Adrenal gland (tissue), 12 donors: ENCODE results near the gene DPP10. TPM values are rescaled to one million over a fixed set of nuclear protein-coding genes. Genes with fewer than 3 reads are reported as not detected.

ENCODE experiments used
- DNase-seq, 7 donors: peaks; one replicate each; pipeline ENCODE4 v3.0.0-alpha.2; 2019 to 2020
- H3K27ac ChIP-seq, 5 donors: fragments of 200-600 bp; sonication (generic) in 4 of 5; 1 replicate in 3 of 5; 2 replicates in 2 of 5; pipeline versions ENCODE4 v1.5.1 to v1.8.0; 2016 to 2020; ENCODE audit warnings: mild to moderate bottlenecking in 1 of 5
- H3K27me3 ChIP-seq: fragments of 200-600 bp; 2 replicates; pipeline ENCODE4 v1.8.0; 2021
- H3K36me3 ChIP-seq, 2 donors: fragments of 200-600 bp; replicated peaks in 1 of 2; 1 replicate in 1 of 2; 2 replicates in 1 of 2; pipeline versions ENCODE4 v1.5.1 to v1.8.0; 2018 to 2022
- H3K4me1 ChIP-seq, 2 donors: fragments of 200-600 bp; replicated peaks in 1 of 2; 1 replicate in 1 of 2; 2 replicates in 1 of 2; pipeline versions ENCODE4 v1.5.1 to v1.8.0; 2018 to 2021
- H3K4me3 ChIP-seq, 4 donors: fragments of 200-600 bp; sonication (generic) in 3 of 4; one replicate each; pipeline ENCODE4 v1.5.1; 2016 to 2018
- H3K9me3 ChIP-seq, 3 donors: fragments of 200-600 bp; sonication (generic) in 1 of 3; replicated peaks in 1 of 3; 1 replicate in 2 of 3; 2 replicates in 1 of 3; pipeline versions ENCODE4 v1.5.1 to v1.8.0; 2016 to 2021
- CTCF ChIP-seq, 6 experiments: fragments of 450-650 bp in 4 of 6; fragments of 200-600 bp in 2 of 6; sonication (generic) in 1 of 6; IDR thresholded peaks; 1 replicate in 5 of 6; 2 replicates in 1 of 6; pipeline versions ENCODE4 v1.5.1 to v1.8.0; 2016 to 2021; ENCODE audit warnings: antibody characterized with exemption in 6 of 6, mild to moderate bottlenecking in 2 of 6, moderate library complexity in 1 of 6
- POLR2A ChIP-seq, 2 donors: fragments of 450-650 bp; IDR thresholded peaks; one replicate each; pipeline ENCODE4 v1.6.1; 2017; ENCODE audit warnings: antibody characterized with exemption in 2 of 2, mild to moderate bottlenecking in 2 of 2, moderate library complexity in 1 of 2
- WGBS, 4 donors: extraction: QIAGEN DNeasy Blood & Tissue Kit in 2 of 4; methylation state at CpG; one replicate each; pipeline versions ENCODE4 v1.1.5 to v1.1.7; 2013 to 2017; 5-methylcytosine and 5-hydroxymethylcytosine counted together
- intact Hi-C, 2 donors: fragments of 100-400 bp; cut with DNase I; formaldehyde crosslinking; loops; one replicate each; pipeline versions ENCODE4 v1.14.1 to v1.15.0; 2022 to 2023
- polyA plus RNA-seq, 3 donors: library from polyadenylated mRNA; stranded (reverse); fragments of 200-250 nt in 2 of 3; fragments of 350-450 nt in 1 of 3; fragmentation: Illumina TruSeq in 1 of 3; extraction: RNeasy Lipid Tissue Mini Kit (QIAGEN cat#74804) in 1 of 3; gene quantifications; one replicate each; pipeline ENCODE4 v1.2.3, GENCODE V29; 2013 to 2014
- total RNA-seq, 9 donors: library from RNA; depleted of rRNA in 4 of 9; stranded (reverse); fragments of >200 nt in 4 of 9; fragments of 120-200 nt in 1 of 9; fragmentation: NEBNext Ultra II Directional in 1 of 9; extraction: Animal tissue kit (Norgen Biotek cat#: 25700) in 1 of 9; gene quantifications; one replicate each; pipeline versions ENCODE4 v1.1.0 to v1.2.4, GENCODE V29; 2013 to 2023
- donor health status: healthy with polysubstance abuse.
- donor health status: Bipolar disorder and iron deficiency.
- donor health status: DM: yes; HTN: yes; CAD: no.
- donor health status: DM: no; HTN: no; CAD: no.
- donor health status: DM: no; HTN: no; CAD: no.
- donor health status: DM: yes; HTN: yes; CAD: no.

Gene DPP10
- total and polyA plus RNA-seq, 12 donors = 5.2 to 257 (median 32.0) TPM

GRCh38 chr2:115219296-115219695, 776.9 kb downstream of the DPP10 start:
- H3K27ac ChIP-seq = no peak overlapping the region
- H3K4me3 ChIP-seq = no peak overlapping the region
- DNase-seq = no peak
- H3K4me1 ChIP-seq = peaks cover 0 to 5% of the 10 kb centered on the region in 2 donors
- 83 to 94% (median 88%) methylated on average over 2 of the region's 2 CpGs for WGBS, 4 donors
- no peaks in the 10 kb centered on the region for H3K27me3 ChIP-seq
- no peaks in the 10 kb centered on the region for H3K36me3 ChIP-seq
- TF ChIP-seq CTCF (IDR thresholded peaks at IDR 0.05) (no peak), POLR2A (IDR thresholded peaks at IDR 0.05) (no peak)
- peaks cover 0 to 7% (median 0%) of the 10 kb centered on the region in 3 donors for H3K9me3 ChIP-seq
- intact Hi-C loops = no loop called here

- DNase-seq = no peak
- H3K27ac ChIP-seq = peak overlapping the region in 3 of 5 donors; percentile 38 to 63 (median 45)
- H3K9me3 ChIP-seq = no peaks in the 10 kb centered on the region
- no peaks in the 10 kb centered on the region for H3K27me3 ChIP-seq
- no peak for TF ChIP-seq CTCF (IDR thresholded peaks at IDR 0.05)
- no peak for TF ChIP-seq POLR2A (IDR thresholded peaks at IDR 0.05)
- H3K4me3 ChIP-seq = peak overlapping the region in 1 of 4 donors; percentile 33
- no peaks in the 10 kb centered on the region for H3K36me3 ChIP-seq
- intact Hi-C loops = no loop called here
- 21 to 33% (median 29%) methylated on average over 4 of the region's 4 CpGs for WGBS, 4 donors
- H3K4me1 ChIP-seq = peaks cover 0 to 5% of the 10 kb centered on the region in 2 donors
These were observed 791.7 kb downstream of the DPP10 start for GRCh38 chr2:115234186-115234585.

GRCh38 chr2:115234737-115235136, 792.3 kb downstream of the DPP10 start:
- Histone ChIP-seq H3K36me3 (no peaks in the 10 kb centered on the region), H3K9me3 (no peaks in the 10 kb centered on the region), H3K4me1 (peaks cover 0 to 5% of the 10 kb centered on the region in 2 donors), H3K27ac (peak overlapping the region in 3 of 5 donors; percentile 38 to 63 (median 45)), H3K27me3 (no peaks in the 10 kb centered on the region), H3K4me3 (peak overlapping the region in 1 of 4 donors; percentile 33)
- no peak for DNase-seq
- WGBS, 4 donors = 32 to 41% (median 34%) methylated on average over 4 of the region's 4 CpGs
- no peak for TF ChIP-seq POLR2A (IDR thresholded peaks at IDR 0.05)
- TF ChIP-seq CTCF (IDR thresholded peaks at IDR 0.05) = no peak
- intact Hi-C loops = no loop called here

- peaks cover 0 to 3% of the 10 kb centered on the region in 2 donors for H3K4me1 ChIP-seq
- no peaks in the 10 kb centered on the region for H3K9me3 ChIP-seq
- DNase-seq = no peak
- no peak overlapping the region for H3K27ac ChIP-seq
- H3K27me3 ChIP-seq = no peaks in the 10 kb centered on the region
- no peaks in the 10 kb centered on the region for H3K36me3 ChIP-seq
- WGBS, 4 donors = 75 to 83% (median 77%) methylated on average over 1 of the region's 1 CpG
- intact Hi-C loops = no loop called here
- H3K4me3 ChIP-seq = no peak overlapping the region
- TF ChIP-seq POLR2A (IDR thresholded peaks at IDR 0.05) (no peak), CTCF (IDR thresholded peaks at IDR 0.05) (no peak)
These were observed 805.6 kb downstream of the DPP10 start for GRCh38 chr2:115248066-115248465.
